Stimulated activated CD4-positive, alpha-beta T cell treated with anti-CD3 and anti-CD28 coated beads, Interleukin-12 subunit alpha, Interleukin-12 subunit beta, amount 100 ng/mL, for 48 hours (primary cell): ENCODE results near the gene PDE2A.

ENCODE experiments used
- DNase-seq, 3 donors: peaks; one replicate each; pipeline ENCODE4 v3.0.0-alpha.2; 2020; ENCODE audit warnings: low read depth in 2 of 3, low spot score in 1 of 3

Gene PDE2A

GRCh38 chr11:72591785-72592502 is 82.3 kb downstream of the PDE2A start:
- peak in 1 of 3 donors; percentile 20 for DNase-seq

GRCh38 chr11:72591023-72591422 is 83.2 kb downstream of the PDE2A start:
- DNase-seq = no peak

GRCh38 chr11:72589802-72590761 is 84.1 kb downstream of the PDE2A start:
- peak; percentile 21 to 46 (median 37) for DNase-seq

- DNase-seq = no peak
These were observed 85.5 kb downstream of the PDE2A start for GRCh38 chr11:72588421-72589410.

- DNase-seq = no peak
These were observed 86.5 kb downstream of the PDE2A start for GRCh38 chr11:72587696-72588095.

- DNase-seq = no peak
These were observed 87.7 kb downstream of the PDE2A start for GRCh38 chr11:72586321-72587090.

GRCh38 chr11:72585762-72586311 is 88.4 kb downstream of the PDE2A start:
- peak; percentile 19 to 95 (median 44) for DNase-seq

GRCh38 chr11:72584939-72585597 is 89.2 kb downstream of the PDE2A start:
- DNase-seq = no peak

GRCh38 chr11:72584293-72584938 is 89.8 kb downstream of the PDE2A start:
- peak; percentile 11 to 47 (median 30) for DNase-seq

- DNase-seq = no peak
These were observed 90.5 kb downstream of the PDE2A start for GRCh38 chr11:72583616-72584292.

- no peak for DNase-seq
These were observed 91.1 kb downstream of the PDE2A start for GRCh38 chr11:72583177-72583553.

GRCh38 chr11:72582206-72583176 is 91.7 kb downstream of the PDE2A start:
- DNase-seq = no peak

GRCh38 chr11:72581067-72581466 is 93.2 kb downstream of the PDE2A start:
- DNase-seq = no peak

GRCh38 chr11:72580642-72580950 is 93.6 kb downstream of the PDE2A start:
- DNase-seq = no peak

GRCh38 chr11:72579816-72580641 is 94.2 kb downstream of the PDE2A start:
- DNase-seq = no peak
